H9 (cell line): ENCODE measurements around the gene FMNL1. TPM values are rescaled to one million over a fixed set of nuclear protein-coding genes. Genes with fewer than 3 reads are reported as not detected.

Experiments used
- DNase-seq: peaks from one replicate; pipeline ENCODE4 v3.0.0-alpha.2; 2017
- H2AFZ ChIP-seq: one replicate; pipeline ENCODE4 v1.6.1; 2013; ENCODE audit warnings: mild to moderate bottlenecking, low read length, control low read depth, moderate library complexity
- H2AK5ac ChIP-seq: 2 replicates; pipeline ENCODE4 v1.6.1; 2013; ENCODE audit warnings: low read length, control low read depth, mixed read lengths; ENCODE audit not compliant: insufficient read length
- H2BK120ac ChIP-seq: one replicate; pipeline ENCODE4 v1.6.1; 2013; ENCODE audit warnings: low read depth, mild to moderate bottlenecking, low read length, control low read depth, inconsistent platforms; ENCODE audit not compliant: poor library complexity, severe bottlenecking
- H2BK12ac ChIP-seq: 2 replicates; pipeline ENCODE4 v1.6.1; 2013; ENCODE audit warnings: low read length, control low read depth, mixed read lengths, low read depth; ENCODE audit not compliant: insufficient read length
- H2BK15ac ChIP-seq: 2 replicates; pipeline ENCODE4 v1.6.1; 2013; ENCODE audit warnings: low read depth, low read length, control low read depth
- H2BK20ac ChIP-seq: one replicate; pipeline ENCODE4 v1.6.1; 2013; ENCODE audit warnings: low read depth, mild to moderate bottlenecking, low read length, control low read depth, inconsistent platforms; ENCODE audit not compliant: poor library complexity, severe bottlenecking
- H2BK5ac ChIP-seq: 2 replicates; pipeline ENCODE4 v1.6.1; 2013; ENCODE audit warnings: low read length, control low read depth, mixed read lengths; ENCODE audit not compliant: insufficient read length
- H3K14ac ChIP-seq: 2 replicates; pipeline ENCODE4 v1.6.1; 2013; ENCODE audit warnings: low read length, control low read depth; ENCODE audit not compliant: insufficient read depth
- H3K18ac ChIP-seq: 2 replicates; pipeline ENCODE4 v1.6.1; 2013; ENCODE audit warnings: low read depth, mild to moderate bottlenecking, mixed read lengths, low read length, control low read depth; ENCODE audit not compliant: insufficient read length
- H3K23ac ChIP-seq: 2 replicates; pipeline ENCODE4 v1.6.1; 2013; ENCODE audit warnings: low read length, control low read depth, mixed read lengths, low read depth; ENCODE audit not compliant: insufficient read length
- H3K23me2 ChIP-seq: 2 replicates; pipeline ENCODE4 v1.6.1; 2013; ENCODE audit warnings: low read depth, mild to moderate bottlenecking, mixed read lengths, low read length, control low read depth; ENCODE audit not compliant: insufficient read length, poor library complexity, severe bottlenecking
- H3K27ac ChIP-seq: 2 replicates; pipeline ENCODE4 v1.5.1; 2013; ENCODE audit warnings: low read length, control low read depth, mixed read lengths, low read depth; ENCODE audit not compliant: insufficient read length
- H3K27me3 ChIP-seq: 2 replicates; pipeline ENCODE4 v1.6.1; 2013; ENCODE audit warnings: low read length, control low read depth, inconsistent platforms; ENCODE audit not compliant: insufficient read depth
- H3K4ac ChIP-seq: 2 replicates; pipeline ENCODE4 v1.6.1; 2013; ENCODE audit warnings: low read depth, mild to moderate bottlenecking, control low read depth, inconsistent platforms, low read length, moderate library complexity
- H3K4me1 ChIP-seq: 2 replicates; pipeline ENCODE4 v1.6.1; 2013; ENCODE audit warnings: low read length, control low read depth, inconsistent platforms; ENCODE audit not compliant: insufficient read depth
- H3K4me2 ChIP-seq: 2 replicates; pipeline ENCODE4 v1.6.1; 2013; ENCODE audit warnings: low read length, control low read depth, mixed read lengths; ENCODE audit not compliant: insufficient read length, insufficient read depth
- H3K56ac ChIP-seq: 2 replicates; pipeline ENCODE4 v1.6.1; 2013; ENCODE audit warnings: low read depth, mild to moderate bottlenecking, mixed read lengths, low read length, control low read depth; ENCODE audit not compliant: insufficient read length
- H3K79me1 ChIP-seq: 2 replicates; pipeline ENCODE4 v1.6.1; 2013; ENCODE audit warnings: low read depth, mild to moderate bottlenecking, moderate library complexity, low read length, control low read depth, inconsistent platforms; ENCODE audit not compliant: insufficient read depth, poor library complexity, severe bottlenecking
- H3K79me2 ChIP-seq: 2 replicates; pipeline ENCODE4 v1.6.1; 2013; ENCODE audit warnings: low read length, control low read depth, inconsistent platforms; ENCODE audit not compliant: insufficient read depth
- H3K9ac ChIP-seq: 2 replicates; pipeline ENCODE4 v1.6.1; 2013; ENCODE audit warnings: low read length, control low read depth, mixed read lengths; ENCODE audit not compliant: insufficient read length; ENCODE audit errors: extremely low read depth
- H3K9me3 ChIP-seq: one replicate; pipeline ENCODE4 v1.6.1; 2013; ENCODE audit warnings: low read depth, low read length, inconsistent platforms; ENCODE audit not compliant: control insufficient read depth
- H3T11ph ChIP-seq: one replicate; pipeline ENCODE4 v1.6.1; 2013; ENCODE audit warnings: mild to moderate bottlenecking, low read length, control low read depth, inconsistent platforms
- H4K20me1 ChIP-seq: one replicate; pipeline ENCODE4 v1.6.1; 2013; ENCODE audit not compliant: control insufficient read depth, insufficient read length, insufficient read depth
- H4K5ac ChIP-seq: 2 replicates; pipeline ENCODE4 v1.6.1; 2013; ENCODE audit warnings: low read depth, mild to moderate bottlenecking, mixed read lengths, low read length, control low read depth; ENCODE audit not compliant: insufficient read length
- H4K8ac ChIP-seq: replicated peaks from 2 replicates; pipeline ENCODE4 v1.6.1; 2013; ENCODE audit warnings: low read length, control low read depth, mixed read lengths, low read depth; ENCODE audit not compliant: insufficient read length
- H4K91ac ChIP-seq: 2 replicates; pipeline ENCODE4 v1.6.1; 2013; ENCODE audit warnings: low read depth, mild to moderate bottlenecking, moderate library complexity, mixed read lengths, low read length, control low read depth; ENCODE audit not compliant: insufficient read length
- H3K27ac Mint-ChIP-seq, 3 experiments: 2 replicates in 2 of 3; 3 replicates in 1 of 3; pipeline ENCODE4 v1.8.0; 2020 to 2021; ENCODE audit warnings: mixed read lengths in 3 of 3, mild to moderate bottlenecking in 1 of 3, moderate library complexity in 1 of 3
- H3K27me3 Mint-ChIP-seq: 2 replicates; pipeline ENCODE4 v1.8.0; 2021; ENCODE audit warnings: low read depth, mild to moderate bottlenecking, moderate library complexity, mixed read lengths
- H3K36me3 Mint-ChIP-seq, 3 experiments: 2 replicates in 2 of 3; 3 replicates in 1 of 3; pipeline ENCODE4 v1.8.0; 2020 to 2021; ENCODE audit warnings: low read depth in 3 of 3, mixed read lengths in 3 of 3; ENCODE audit not compliant: insufficient read depth in 1 of 3
- H3K4me1 Mint-ChIP-seq, 2 experiments: 2 replicates each; pipeline ENCODE4 v1.8.0; 2020; ENCODE audit warnings: mixed read lengths in 2 of 2
- H3K4me3 Mint-ChIP-seq, 2 experiments: 2 replicates in 1 of 2; 3 replicates in 1 of 2; pipeline ENCODE4 v1.8.0; 2020 to 2021; ENCODE audit warnings: mild to moderate bottlenecking in 2 of 2, mixed read lengths in 2 of 2, moderate library complexity in 1 of 2
- H3K9me3 Mint-ChIP-seq, 2 experiments: 2 replicates in 1 of 2; 3 replicates in 1 of 2; pipeline ENCODE4 v1.8.0; 2020; ENCODE audit warnings: mild to moderate bottlenecking in 2 of 2, mixed read lengths in 2 of 2, moderate library complexity in 1 of 2
- WGBS: extraction: QIAGEN DNeasy Blood & Tissue Kit; methylation state at CpG from one replicate; pipeline ENCODE4 v1.1.7; 2013; ENCODE audit warnings: missing lambda C conversion rate, low lambda C conversion rate, mixed read lengths; ENCODE audit not compliant: insufficient read length; ENCODE audit errors: extremely low coverage; 5-methylcytosine and 5-hydroxymethylcytosine counted together
- total RNA-seq: library from RNA; stranded (reverse); gene quantifications from 2 replicates; pipeline ENCODE4 v1.2.1, GENCODE V29; 2021
- TF ChIP-seq, protein P1 (sequence below): fragments of 200-600 bp; sonication (generic); conservative IDR thresholded peaks from 3 replicates; pipeline ENCODE4 v1.8.0; 2021; ENCODE audit warnings: antibody characterized with exemption, mild to moderate bottlenecking

FMNL1 gene
- total RNA-seq, 1 experiment from 2014 or later, result 6.9 TPM

DNA sequence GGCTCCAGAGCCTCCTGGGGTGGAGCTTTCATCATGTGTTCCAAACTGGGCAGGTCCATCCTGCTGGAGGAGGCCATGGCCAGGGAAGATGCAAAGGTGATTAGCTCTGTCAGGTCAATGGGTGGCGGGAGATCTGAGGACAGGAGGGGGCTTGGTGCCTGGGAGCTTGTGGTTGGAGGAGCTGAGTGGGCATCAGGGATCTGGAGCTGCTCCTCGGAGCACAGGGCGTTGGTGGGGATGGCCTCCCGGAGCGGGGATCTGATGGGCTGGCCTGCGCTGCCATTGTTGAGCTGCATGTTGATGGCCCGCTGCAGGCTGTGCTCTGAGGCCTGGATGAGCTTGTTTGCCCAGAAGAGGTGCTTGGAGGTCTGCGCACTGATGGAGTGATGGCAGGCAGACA, 33.7 kb downstream of the FMNL1 start:
- Mint-ChIP-seq H3K27me3 (peaks cover 17% of the 10 kb centered on the region), H3K4me3 (no peak overlapping the region; a peak in 1 of 5 replicates), H3K4me1 (peaks cover 29 to 32% of the 10 kb centered on the region in 2 experiments), H3K9me3 (no peaks in the 10 kb centered on the region), H3K36me3 (peaks cover 2 to 9% (median 5%) of the 10 kb centered on the region in 3 experiments; a peak in 5 of 7 replicates), H3K27ac (peak overlapping the region in 1 of 3 experiments; percentile 28; a peak in 2 of 7 replicates)
- Histone ChIP-seq H4K91ac (no peak overlapping the region), H3K14ac (no peak overlapping the region), H2AFZ (no peak overlapping the region), H3K23ac (no peak overlapping the region), H2BK15ac (no peak overlapping the region), H3T11ph (no peak overlapping the region), H3K18ac (no peak overlapping the region), H2AK5ac (no peak overlapping the region), H2BK120ac (no peak overlapping the region), H3K4me2 (no peak overlapping the region), H3K9me3 (no peaks in the 10 kb centered on the region), H3K4ac (no peak overlapping the region), H2BK5ac (no peak overlapping the region), H4K5ac (no peak overlapping the region), H3K27me3 (no peaks in the 10 kb centered on the region), H3K56ac (no peak overlapping the region), H4K20me1 (no peaks in the 10 kb centered on the region), H3K79me1 (no peaks in the 10 kb centered on the region), H3K9ac (no peak overlapping the region), H3K23me2 (no peaks in the 10 kb centered on the region), H3K79me2 (no peaks in the 10 kb centered on the region), H4K8ac (no peak overlapping the region), H3K27ac (no peak overlapping the region), H2BK20ac (no peak overlapping the region), H2BK12ac (no peak overlapping the region), H3K4me1 (peaks cover 4% of the 10 kb centered on the region; the same call in 1 of the 2 replicates)
- TF ChIP-seq, protein P1, sequence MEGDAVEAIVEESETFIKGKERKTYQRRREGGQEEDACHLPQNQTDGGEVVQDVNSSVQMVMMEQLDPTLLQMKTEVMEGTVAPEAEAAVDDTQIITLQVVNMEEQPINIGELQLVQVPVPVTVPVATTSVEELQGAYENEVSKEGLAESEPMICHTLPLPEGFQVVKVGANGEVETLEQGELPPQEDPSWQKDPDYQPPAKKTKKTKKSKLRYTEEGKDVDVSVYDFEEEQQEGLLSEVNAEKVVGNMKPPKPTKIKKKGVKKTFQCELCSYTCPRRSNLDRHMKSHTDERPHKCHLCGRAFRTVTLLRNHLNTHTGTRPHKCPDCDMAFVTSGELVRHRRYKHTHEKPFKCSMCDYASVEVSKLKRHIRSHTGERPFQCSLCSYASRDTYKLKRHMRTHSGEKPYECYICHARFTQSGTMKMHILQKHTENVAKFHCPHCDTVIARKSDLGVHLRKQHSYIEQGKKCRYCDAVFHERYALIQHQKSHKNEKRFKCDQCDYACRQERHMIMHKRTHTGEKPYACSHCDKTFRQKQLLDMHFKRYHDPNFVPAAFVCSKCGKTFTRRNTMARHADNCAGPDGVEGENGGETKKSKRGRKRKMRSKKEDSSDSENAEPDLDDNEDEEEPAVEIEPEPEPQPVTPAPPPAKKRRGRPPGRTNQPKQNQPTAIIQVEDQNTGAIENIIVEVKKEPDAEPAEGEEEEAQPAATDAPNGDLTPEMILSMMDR, result no peak
- no CpG with 5 or more reads among the region's 8 CpGs for WGBS
- no peak for DNase-seq
